ENCODE data around the gene NKX3-2. TPM values are rescaled to one million over a fixed set of nuclear protein-coding genes. Genes with fewer than 3 reads are reported as not detected.

The NKX3-2 gene
- total and polyA plus RNA-seq, 9 of the 15 experiments (the other 6 are each of a cell fraction or from before 2014, with no cell fraction given), result 0.03 to 0.81 (median 0.27) TPM; not detected in 1

GRCh38 chr4:13530823-13531624, 13.3 kb downstream of the NKX3-2 start:
- Histone ChIP-seq H3K9ac (ENCODE audit: insufficient read depth in 1 of 2, low read depth in 2 of 2, low read length in 2 of 2) (peak overlapping the region; percentile 0 to 52; a peak in 2 of 4 replicates), H3K27ac (ENCODE audit: extremely low read depth, low read depth, low read length) (peak overlapping the region; percentile 53; the same call in 2 of the 3 replicates), H4K20me1 (replicated peaks; ENCODE audit: control insufficient read depth, insufficient read depth, low read length) (no peaks in the 10 kb centered on the region; the same call in 1 of the 2 replicates), H3K27me3 (ENCODE audit: control insufficient read depth in 2 of 2, insufficient read depth in 2 of 2, low read length in 2 of 2) (peaks cover 13 to 46% of the 10 kb centered on the region in 2 experiments), H3K4me3 (peak overlapping the region; percentile 11; the same call in 1 of the 2 replicates), H3K79me2 (ENCODE audit: control insufficient read depth, insufficient read depth, low read length) (no peaks in the 10 kb centered on the region), H3K4me2 (ENCODE audit: insufficient read depth, low read length) (peak overlapping the region; percentile 69), H2AFZ (ENCODE audit: low read depth, low read length) (peak overlapping the region; percentile 91), H3K4me1 (replicated peaks in 1 of 2; ENCODE audit: control insufficient read depth in 2 of 2, insufficient read depth in 2 of 2, low read length in 2 of 2) (peaks cover 12 to 21% of the 10 kb centered on the region in 2 experiments; a peak in 4 of 5 replicates), H3K9me3 (replicated peaks; ENCODE audit: control insufficient read depth, insufficient read depth, low read depth, low read length) (no peaks in the 10 kb centered on the region), H3K9me1 (ENCODE audit: control insufficient read depth, insufficient read depth, low read length) (no peaks in the 10 kb centered on the region), H3K36me3 (ENCODE audit: control insufficient read depth, insufficient read depth, low read length) (no peaks in the 10 kb centered on the region)
- peak; percentile 89 for ATAC-seq
- DNase-seq (ENCODE audit: extremely low read depth in 1 of 4, low spot score in 3 of 4), result peak; percentile 56 to 79 (median 61)
- in situ Hi-C loops (cut with MboI), result no loop called here
- intact Hi-C loops (cut with micrococcal nuclease), result no loop called here
- FAIRE-seq, result peak; percentile 59
- BruUV-seq (replicated peaks), result TSS peak; percentile 86
- ChIA-PET POLR2A (no interaction called here), CTCF (ENCODE audit: low intra/inter-chr PET ratio) (no interaction called here)
- WGBS (ENCODE audit: insufficient coverage, low coverage, missing lambda C conversion rate), result 34% methylated on average over 34 of the region's 35 CpGs
- TF ChIP-seq VEZF1 (CRISPR knock-in tag; IDR thresholded peaks at IDR 0.05), result peak; percentile 54
- peak; percentile 81 for TF ChIP-seq ZFX (CRISPR knock-in tag; IDR thresholded peaks at IDR 0.05)
- TF ChIP-seq BRD4 (IDR thresholded peaks at IDR 0.05), result no peak
- no peak for TF ChIP-seq L3MBTL2 (IDR thresholded peaks at IDR 0.05)
- TF ChIP-seq ADNP (tag; IDR thresholded peaks at IDR 0.05), result no peak
- TF ChIP-seq CEBPG (CRISPR knock-in tag; IDR thresholded peaks at IDR 0.05), result no peak
- no peak for TF ChIP-seq CEBPG (tag; conservative IDR thresholded peaks at IDR 0.05 in 1 of 2, IDR thresholded peaks at IDR 0.05 in 1 of 2)
- no peak for TF ChIP-seq KAT8 (IDR thresholded peaks at IDR 0.05; ENCODE audit: low read depth)
- TF ChIP-seq GTF2E2 (tag; IDR thresholded peaks at IDR 0.05), result no peak
- TF ChIP-seq RBM22 (IDR thresholded peaks at IDR 0.05; ENCODE audit: low read depth, low read length, poor library complexity, severe bottlenecking), result no peak
- TF ChIP-seq MYBL2 (IDR thresholded peaks at IDR 0.05; ENCODE audit: low read depth), result 0 out of 2 replicates have a peak, but pooled peaks have one; percentile 23
- TF ChIP-seq MYBL2 (CRISPR knock-in tag; IDR thresholded peaks at IDR 0.05; ENCODE audit: borderline replicate concordance), result no peak
- no peak for TF ChIP-seq ZNF518B (CRISPR knock-in tag; IDR thresholded peaks at IDR 0.05)
- no peak for TF ChIP-seq ZNF507 (tag; conservative IDR thresholded peaks at IDR 0.05)
- TF ChIP-seq THRAP3 (IDR thresholded peaks at IDR 0.05; ENCODE audit: borderline replicate concordance), result no peak
- no peak for TF ChIP-seq ZNF785 (CRISPR knock-in tag; IDR thresholded peaks at IDR 0.05)
- TF ChIP-seq ZNF140 (CRISPR knock-in tag; IDR thresholded peaks at IDR 0.05), result no peak
